NCI-H146 (cell line): ENCODE measurements around the gene NR1I2.

Source experiments
- DNase-seq: peaks from one replicate; lab custom pipeline; 2025; lab: John Stamatoyannopoulos, UW

NR1I2 gene

DNA sequence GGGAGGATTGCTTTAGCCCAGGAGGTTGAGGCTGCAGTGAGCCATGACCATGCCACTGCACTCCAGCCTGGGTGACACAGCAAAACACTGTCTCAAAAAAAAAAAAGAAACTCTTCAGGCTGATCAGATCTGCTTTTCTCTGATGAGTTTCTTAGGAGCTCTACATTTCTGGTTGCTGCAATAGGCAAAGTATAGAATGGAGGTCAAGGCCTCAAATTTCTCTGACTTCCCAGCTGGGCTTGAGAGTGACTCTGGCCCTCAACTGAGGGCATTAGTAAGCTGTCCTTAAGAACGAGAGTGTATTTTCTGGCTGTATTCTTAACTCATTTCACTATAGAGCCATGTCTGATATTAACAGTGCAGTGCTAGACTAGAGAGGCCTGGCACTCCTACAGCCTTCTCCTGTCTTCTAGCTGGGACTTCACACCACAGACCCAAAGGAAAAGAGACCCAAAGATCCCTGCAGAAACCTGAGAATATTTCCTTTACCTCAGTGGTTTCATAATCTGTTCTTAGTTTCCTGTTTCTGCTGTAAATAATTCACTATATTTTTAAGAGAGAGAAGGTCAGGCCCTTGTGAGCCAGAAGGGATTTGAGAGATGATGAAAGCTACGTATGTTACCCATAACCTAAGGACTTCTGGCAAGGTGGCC is 2.0 kb upstream of the NR1I2 start:
- DNase-seq, result no peak

DNA sequence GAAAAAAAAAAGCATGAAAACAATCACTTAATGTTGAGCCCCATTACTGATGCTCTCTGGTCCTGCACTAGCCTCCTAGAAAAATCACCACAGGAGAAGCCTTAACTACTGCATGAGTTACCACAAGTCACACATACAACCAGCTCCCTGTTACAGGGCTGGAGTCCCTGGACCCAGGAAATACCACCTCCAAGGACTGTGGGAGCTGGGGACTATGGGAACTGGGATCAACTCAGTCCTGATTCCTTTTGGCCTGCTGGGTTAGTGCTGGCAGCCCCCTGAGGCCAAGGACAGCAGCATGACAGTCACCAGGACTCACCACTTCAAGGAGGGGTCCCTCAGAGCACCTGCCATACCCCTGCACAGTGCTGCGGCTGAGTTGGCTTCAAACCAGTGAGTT is 559 bp downstream of the NR1I2 start:
- DNase-seq, result no peak

DNA sequence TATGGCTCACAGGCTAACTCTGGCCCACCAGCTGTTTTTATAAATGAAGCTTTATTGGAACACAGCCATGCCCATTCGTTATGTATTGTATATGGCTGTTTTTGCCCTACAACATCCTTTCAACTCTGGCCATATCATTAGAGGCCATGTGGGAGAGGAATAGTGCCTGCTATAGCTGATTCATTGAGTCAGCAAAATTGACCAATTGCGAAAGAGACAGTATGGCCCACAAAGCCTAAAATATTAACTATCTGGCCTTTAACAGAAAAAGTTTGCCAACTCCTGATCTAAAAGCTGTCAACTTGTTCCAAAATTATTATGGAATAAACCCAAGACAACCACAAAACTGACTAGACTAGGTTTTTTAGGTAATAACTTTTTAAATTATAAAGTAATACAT is 1.4 kb downstream of the NR1I2 start:
- no peak for DNase-seq

DNA sequence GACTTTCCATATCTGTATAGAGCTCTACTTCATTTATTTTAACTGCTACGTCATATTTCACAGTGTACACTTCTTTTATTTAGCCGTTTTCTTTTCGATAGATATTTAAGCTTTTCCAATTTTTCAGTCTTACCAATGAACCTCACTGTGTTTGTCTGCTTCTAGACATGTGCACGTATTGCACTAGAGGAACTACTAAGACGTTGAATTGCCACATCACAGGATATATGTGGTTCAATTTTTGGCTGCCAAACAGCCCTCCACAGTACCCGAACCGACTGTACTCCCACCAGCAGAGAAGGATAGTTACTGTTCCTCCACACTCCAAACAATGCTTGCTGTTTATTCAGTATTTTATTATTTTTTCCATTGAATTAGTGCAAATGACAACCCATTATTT is 2.0 kb downstream of the NR1I2 start:
- no peak for DNase-seq

DNA sequence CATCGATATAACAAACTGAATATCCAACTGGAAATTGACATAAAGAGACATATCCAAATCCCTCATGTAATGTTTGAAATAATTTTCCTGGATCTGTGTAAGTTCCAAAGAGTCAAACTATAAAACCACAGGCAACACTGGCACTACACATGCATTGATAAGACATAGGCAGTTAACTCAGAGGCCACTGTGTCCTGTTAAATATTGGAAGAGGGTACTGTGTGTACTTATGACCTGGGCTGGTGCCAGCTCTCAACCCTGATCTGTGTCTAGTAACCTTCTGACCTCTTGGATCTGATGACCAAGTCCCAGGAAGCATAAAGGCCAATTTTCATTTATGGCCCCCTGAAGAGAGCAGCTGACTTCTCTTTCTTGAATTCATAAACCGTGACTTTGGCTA is 4.5 kb downstream of the NR1I2 start:
- DNase-seq, result no peak

DNA sequence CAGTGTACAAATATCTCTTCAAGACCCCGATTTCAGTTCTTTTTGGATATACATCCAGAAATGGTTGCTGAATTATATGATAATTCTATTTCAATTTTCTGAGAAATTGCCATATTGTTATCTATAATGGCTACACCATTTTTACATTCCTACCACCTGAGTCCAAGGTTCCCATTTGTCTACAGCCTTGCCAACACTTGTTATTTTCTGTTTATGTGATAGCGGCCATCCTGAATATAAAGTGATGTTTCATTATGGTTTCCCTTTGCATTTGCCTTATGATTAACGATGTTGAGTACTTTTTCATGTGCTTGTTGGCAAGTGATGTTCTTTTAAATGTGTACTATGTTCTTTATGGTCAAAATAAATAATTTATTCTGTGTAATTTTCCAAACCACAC is 8.5 kb downstream of the NR1I2 start:
- DNase-seq, result no peak

DNA sequence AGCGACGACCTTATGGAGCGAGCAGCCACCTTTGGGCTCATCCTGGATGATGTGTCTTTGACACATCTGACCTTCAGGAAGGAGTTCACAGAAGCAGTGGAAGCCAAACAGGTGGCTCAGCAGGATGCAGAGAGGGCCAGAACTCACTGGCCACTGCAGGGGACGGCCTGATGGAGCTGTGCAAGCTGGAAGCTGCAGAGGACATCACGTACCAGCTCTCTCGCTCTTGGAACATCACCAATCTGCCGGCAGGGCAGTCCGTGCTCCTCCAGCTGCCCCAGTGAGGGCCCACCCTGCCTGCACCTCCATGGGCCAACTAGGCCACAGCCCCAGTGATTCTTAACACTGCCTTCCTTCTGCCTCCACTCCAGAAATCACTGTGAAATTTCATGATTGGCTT is 10.4 kb downstream of the NR1I2 start:
- no peak for DNase-seq

DNA sequence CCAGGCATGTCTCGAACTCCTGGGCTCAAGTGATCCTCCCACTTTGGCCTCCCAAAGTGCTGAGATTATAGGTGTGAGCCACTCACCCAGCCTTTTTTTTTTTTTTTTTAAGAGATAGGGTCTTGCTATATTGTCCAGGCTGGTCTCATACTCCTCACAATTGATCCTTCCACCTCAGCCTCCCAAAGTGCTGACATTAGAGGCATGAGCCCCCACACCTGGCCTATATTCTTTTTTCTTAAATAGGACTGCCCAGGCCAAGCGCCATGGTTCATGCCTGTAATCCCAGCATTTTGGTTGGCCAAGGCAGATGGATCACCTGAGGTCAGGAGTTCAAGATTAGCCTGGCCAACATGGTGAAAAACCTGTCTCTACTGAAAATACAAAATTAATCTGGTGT is 12.5 kb downstream of the NR1I2 start:
- DNase-seq, result no peak

DNA sequence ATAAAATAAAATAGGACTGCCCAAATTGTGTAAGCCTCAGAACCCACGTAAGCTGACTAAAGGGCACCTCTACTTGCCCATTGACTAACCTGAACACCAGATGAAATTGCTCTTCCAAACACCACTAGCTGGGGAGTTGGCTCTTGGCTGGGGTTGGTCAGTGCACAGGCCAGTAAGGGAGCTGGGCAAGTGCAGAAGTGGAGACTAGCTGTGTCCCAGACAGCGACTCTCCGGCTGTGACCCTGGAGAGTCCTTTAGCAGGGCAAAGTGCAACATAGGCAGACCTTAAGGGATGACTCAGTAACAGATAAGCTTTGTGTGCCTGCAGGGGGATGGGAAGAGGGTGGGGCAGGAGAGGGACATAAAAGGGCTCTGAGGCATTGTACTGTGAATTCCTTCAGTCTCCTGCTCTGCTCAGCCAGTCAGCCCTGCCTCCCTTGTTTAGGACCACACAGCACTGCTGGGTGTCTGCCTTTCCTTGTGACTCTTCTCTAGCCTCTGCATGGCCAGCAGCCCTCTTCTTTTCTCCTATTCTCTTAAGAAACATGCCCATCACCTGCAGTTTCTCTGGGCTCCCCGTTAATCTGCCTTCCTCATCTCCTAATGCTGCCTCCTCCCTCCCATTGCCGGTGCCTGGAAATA is 13.2 kb downstream of the NR1I2 start:
- DNase-seq, result no peak

DNA sequence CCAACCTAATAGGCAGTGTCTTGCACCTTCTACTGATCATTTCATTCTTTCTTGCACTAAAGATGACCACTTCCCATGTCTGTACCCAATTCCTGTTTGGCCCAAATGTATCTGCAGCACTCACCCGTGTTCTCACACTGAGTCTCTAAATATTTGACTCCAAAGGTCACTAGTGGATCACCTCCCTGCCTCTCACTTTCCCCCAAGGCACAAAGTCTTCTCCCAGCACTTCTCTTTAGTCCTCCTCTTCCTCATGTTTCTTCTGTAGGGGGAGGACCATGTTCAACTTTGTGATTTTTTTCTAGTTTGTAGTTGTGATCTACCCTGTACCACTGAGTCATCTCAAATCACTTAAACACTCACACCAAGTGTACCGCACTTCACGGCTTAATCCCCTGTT is 13.9 kb downstream of the NR1I2 start:
- no peak for DNase-seq

DNA sequence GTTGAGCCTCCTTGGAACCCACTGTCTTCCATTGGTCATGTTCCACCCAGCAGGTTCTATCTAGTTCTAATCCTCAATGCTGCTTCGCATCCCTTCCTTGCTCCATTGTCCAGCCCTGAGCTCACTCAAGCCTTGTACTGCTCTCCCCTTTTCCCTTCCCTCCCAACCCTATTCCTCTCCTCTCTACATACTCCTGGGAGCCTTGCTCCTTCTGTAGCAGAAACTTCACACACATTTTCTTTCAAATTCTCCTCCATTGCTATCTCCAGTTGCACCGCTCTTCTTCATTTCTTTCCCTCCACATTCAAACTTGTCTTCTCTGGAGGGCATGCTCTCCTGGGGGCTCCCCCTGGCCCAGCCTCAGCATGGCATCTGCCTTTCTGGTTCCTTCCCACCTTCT is 14.5 kb downstream of the NR1I2 start:
- DNase-seq, result no peak

DNA sequence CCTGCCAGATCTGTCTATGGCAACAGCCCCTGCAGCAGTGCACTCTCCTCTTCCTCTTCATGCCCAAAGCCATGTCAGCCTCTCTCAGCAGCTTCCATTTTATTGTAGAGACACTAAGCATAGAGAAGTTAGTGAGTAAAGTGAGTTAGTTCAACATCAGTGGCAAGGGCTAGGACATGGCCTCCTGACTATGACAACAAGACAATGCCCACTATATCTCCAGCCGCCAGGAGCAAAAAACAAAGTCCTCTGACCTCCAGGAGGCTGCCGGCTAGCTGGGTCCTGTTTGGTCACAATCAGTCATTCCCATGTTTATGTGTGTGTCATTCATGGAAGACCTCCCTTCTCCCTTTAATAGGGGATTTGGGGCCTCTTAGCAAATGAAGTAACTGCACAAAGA is 14.9 kb downstream of the NR1I2 start:
- no peak for DNase-seq

DNA sequence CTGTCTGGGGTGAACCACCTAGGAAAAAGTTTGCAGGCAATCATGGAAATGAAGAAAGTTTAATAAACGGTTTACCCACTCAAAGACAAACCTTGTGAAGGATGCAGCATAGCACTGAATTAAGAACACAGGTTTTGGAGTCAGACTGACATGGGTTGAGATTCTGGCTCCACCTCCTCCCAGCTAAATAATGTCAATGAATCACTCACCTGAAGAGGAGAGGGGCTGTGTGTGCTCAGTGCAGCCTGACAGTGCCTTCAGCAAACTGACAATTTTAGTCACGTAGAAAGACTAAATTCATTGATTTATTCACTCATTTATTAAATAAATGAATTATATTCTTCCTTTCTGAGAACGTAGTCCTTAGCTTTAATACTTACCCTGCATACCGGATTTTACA is 18.9 kb downstream of the NR1I2 start:
- peak; percentile 43 for DNase-seq

DNA sequence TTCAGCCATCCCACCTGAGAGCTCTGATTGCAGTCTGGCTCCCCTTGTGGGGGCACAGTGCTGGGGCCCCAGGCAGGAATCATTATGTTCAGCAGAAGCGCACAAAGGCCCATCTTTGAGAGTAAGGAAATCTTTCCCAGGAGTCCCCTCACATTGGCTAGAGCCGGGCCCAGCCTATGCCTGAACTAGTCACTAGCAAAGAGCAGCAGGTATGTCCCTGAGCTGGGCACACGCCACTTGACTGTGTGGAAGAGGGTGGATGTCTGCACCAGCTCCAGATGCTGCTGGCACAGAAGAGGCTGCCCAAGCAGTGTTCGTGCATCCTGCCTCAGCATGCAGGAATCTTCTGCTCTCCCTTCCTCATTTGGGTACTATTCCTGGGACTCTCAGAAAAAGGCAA is 26.3 kb downstream of the NR1I2 start:
- no peak for DNase-seq

DNA sequence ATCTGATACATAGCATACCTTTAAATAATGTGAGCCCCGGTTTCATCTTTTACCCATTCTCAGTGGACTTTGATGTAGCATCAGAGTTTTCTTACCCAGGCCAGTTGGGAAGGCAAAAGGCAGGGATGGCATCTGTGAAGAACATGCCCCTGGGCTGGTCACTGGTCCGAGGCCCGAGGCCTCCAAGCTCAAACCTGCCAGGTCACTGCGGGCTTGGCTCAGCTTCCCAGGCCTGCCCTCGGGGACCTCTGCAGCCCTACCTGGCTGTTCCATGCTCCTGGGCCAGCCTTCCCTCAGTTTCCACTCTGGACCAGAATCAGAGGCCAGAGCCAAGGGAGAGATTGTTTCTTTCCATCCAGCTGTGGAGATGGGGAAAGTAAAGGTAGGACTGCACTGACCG is 26.9 kb downstream of the NR1I2 start:
- no peak for DNase-seq

DNA sequence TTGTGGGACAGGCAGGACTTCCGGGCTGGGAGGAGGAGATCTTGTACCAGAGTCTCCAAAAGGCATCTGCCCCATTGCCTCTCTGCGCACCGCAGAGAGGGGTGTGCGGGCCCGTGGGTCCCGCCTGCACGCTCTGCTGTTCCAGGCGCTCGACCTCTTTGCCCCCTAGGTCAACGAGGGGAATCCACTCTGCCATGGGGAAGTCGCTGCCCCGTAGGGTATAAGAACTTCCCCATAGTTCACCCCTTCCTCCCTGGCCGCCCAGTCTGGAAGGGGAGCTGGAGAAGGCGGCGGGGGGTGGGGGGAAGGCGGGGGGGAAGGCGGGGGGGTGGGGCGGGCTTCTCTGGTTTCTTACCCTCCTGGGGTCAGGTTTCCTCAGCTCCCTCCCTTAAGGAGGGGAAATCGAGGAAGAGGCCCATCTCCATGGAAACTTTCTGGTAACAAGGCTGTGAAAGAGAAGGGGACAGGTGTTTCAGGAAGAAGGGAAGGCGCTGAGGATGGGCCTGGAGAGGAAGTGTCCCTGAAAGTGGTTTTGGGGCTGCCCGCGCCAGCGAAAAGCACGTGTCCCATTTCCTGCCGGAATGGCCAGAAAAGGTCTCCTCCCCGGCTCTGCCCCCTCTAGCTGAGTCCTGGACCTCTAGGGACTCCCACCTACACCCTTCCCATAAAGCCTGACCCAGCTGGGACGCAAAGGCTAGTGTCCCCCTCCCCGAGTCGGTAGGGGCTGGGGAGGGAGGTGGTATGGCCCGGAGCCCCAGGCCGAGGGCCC is 27.5 kb downstream of the NR1I2 start:
- no peak for DNase-seq

DNA sequence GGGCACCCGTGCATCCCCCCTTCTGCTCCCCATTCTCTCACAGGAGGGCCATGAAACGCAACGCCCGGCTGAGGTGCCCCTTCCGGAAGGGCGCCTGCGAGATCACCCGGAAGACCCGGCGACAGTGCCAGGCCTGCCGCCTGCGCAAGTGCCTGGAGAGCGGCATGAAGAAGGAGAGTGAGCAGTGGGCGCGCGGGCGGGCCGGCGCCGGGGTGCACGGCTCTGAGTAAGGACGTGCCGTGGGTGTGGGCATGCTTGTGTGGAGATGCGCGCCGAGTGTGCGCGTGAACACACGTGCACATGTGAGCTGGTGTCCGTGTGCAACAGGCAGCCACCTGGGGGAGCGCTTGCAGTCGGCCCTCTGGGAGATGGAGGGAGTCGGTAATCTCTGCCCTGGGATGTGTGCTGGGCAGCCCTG is 28.1 kb downstream of the NR1I2 start:
- no peak for DNase-seq

DNA sequence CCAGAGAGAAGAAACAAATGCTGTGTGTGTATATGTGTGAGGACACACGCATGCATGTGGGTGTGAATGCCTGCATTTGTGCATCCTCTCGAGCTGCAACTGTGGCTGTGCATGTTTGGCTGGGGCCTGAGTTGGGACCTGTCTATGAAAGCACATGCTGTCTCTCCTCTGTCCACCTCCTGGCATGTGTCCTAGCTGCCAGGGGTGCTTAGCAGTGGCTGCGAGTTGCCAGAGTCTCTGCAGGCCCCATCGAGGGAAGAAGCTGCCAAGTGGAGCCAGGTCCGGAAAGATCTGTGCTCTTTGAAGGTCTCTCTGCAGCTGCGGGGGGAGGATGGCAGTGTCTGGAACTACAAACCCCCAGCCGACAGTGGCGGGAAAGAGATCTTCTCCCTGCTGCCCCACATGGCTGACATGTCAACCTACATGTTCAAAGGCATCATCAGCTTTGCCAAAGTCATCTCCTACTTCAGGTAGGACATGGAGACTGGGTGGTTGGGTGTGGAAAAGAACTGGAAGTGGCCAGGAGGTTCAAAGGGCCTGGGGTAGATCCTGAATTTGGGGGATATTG is 30.7 kb downstream of the NR1I2 start:
- DNase-seq, result no peak

DNA sequence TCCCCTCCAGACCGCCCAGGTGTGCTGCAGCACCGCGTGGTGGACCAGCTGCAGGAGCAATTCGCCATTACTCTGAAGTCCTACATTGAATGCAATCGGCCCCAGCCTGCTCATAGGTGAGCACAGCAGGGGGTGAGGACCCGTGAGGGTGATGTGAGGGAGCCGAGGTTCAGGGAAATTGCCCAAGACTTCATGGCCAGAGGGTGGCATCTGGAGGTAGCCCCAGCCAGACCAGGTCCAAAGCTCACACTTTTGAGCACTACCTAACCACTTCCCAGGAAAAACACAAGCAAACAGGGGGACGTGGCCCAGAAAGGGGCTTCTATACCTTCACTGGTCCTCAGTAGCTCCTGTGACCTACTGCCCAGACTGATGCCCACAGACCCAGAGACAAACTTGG is 33.8 kb downstream of the NR1I2 start:
- DNase-seq, result peak; percentile 27

DNA sequence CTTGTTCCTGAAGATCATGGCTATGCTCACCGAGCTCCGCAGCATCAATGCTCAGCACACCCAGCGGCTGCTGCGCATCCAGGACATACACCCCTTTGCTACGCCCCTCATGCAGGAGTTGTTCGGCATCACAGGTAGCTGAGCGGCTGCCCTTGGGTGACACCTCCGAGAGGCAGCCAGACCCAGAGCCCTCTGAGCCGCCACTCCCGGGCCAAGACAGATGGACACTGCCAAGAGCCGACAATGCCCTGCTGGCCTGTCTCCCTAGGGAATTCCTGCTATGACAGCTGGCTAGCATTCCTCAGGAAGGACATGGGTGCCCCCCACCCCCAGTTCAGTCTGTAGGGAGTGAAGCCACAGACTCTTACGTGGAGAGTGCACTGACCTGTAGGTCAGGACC is 35.2 kb downstream of the NR1I2 start:
- no peak for DNase-seq

DNA sequence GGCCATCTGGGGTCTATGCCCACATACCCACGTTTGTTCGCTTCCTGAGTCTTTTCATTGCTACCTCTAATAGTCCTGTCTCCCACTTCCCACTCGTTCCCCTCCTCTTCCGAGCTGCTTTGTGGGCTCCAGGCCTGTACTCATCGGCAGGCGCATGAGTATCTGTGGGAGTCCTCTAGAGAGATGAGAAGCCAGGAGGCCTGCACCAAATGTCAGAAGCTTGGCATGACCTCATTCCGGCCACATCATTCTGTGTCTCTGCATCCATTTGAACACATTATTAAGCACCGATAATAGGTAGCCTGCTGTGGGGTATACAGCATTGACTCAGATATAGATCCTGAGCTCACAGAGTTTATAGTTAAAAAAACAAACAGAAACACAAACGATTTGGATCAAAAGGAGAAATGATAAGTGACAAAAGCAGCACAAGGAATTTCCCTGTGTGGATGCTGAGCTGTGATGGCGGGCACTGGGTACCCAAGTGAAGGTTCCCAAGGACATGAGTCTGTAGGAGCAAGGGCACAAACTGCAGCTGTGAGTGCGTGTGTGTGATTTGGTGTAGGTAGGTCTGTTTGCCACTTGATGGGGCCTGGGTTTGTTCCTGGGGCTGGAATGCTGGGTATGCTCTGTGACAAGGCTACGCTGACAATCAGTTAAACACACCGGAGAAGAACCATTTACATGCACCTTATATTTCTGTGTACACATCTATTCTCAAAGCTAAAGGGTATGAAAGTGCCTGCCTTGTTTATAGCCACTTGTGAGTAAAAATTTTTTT is 35.9 kb downstream of the NR1I2 start:
- DNase-seq, result peak; percentile 67

DNA sequence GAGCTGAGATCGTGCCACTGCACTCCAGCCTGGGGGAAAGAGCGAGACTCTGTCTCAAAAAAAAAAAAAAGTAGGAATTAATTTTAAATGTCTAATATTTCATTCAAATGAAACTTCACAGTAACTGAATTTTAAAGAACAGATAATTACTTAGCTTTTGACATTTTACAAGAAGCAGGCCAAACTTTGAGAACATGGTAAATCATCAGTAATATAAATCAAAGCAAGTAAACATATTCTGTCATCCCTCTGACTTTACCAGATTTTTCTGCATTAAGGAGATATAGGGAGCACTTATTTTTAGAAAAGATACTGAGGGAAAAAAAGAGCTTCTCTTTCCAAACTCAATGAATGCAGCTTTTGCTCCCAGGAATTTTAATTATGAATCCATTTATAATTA is 37.0 kb downstream of the NR1I2 start:
- no peak for DNase-seq
